Neural cell (in vitro differentiated cells): ENCODE measurements around the gene HEXIM1. TPM values are rescaled to one million over a fixed set of nuclear protein-coding genes. Genes with fewer than 3 reads are reported as not detected.

Source experiments
- H2AFZ ChIP-seq: fragments of 200-600, 300-800 bp; sonication (generic), shearing (Covaris generic); 2 replicates; pipeline ENCODE4 v1.6.0; 2014; ENCODE audit warnings: low read depth, mild to moderate bottlenecking, antibody characterized with exemption, low read length, moderate library complexity
- H3F3A ChIP-seq: fragments of 200-600 bp; shearing (Covaris generic); 2 replicates; pipeline ENCODE4 v1.6.1; 2016; ENCODE audit warnings: mild to moderate bottlenecking, moderate library complexity, mixed read lengths, antibody characterized with exemption, low read length; ENCODE audit not compliant: insufficient read depth, poor library complexity, severe bottlenecking
- H3K27ac ChIP-seq: fragments of 200-600, 300-800 bp; sonication (generic), shearing (Covaris generic); 2 replicates; pipeline ENCODE4 v1.5.1; 2014; ENCODE audit warnings: mild to moderate bottlenecking, low read length, moderate library complexity
- H3K27me3 ChIP-seq: fragments of 300-800, 200-600 bp; sonication (generic), shearing (Covaris generic); 2 replicates; pipeline ENCODE4 v1.6.0; 2014; ENCODE audit warnings: mild to moderate bottlenecking, low read depth, low read length, moderate library complexity; ENCODE audit not compliant: insufficient read depth
- H3K36me3 ChIP-seq: fragments of 300-800, 200-600 bp; sonication (generic), shearing (Covaris generic); 2 replicates; pipeline ENCODE4 v1.5.1; 2014; ENCODE audit warnings: mild to moderate bottlenecking, antibody characterized with exemption, low read length, moderate library complexity; ENCODE audit not compliant: insufficient read depth
- H3K4me2 ChIP-seq: fragments of 300-800, 200-600 bp; sonication (generic), shearing (Covaris generic); 2 replicates; pipeline ENCODE4 v1.6.0; 2014; ENCODE audit warnings: mild to moderate bottlenecking, low read length
- H3K4me3 ChIP-seq: fragments of 300-800, 200-600 bp; sonication (generic), shearing (Covaris generic); 2 replicates; pipeline ENCODE4 v1.5.1; 2014; ENCODE audit warnings: mild to moderate bottlenecking, low read length, moderate library complexity
- H3K79me2 ChIP-seq: fragments of 200-600 bp; shearing (Covaris generic); replicated peaks from 2 replicates; pipeline ENCODE4 v1.6.0; 2014; ENCODE audit warnings: mild to moderate bottlenecking, low read length, moderate library complexity; ENCODE audit not compliant: insufficient read depth
- H3K9ac ChIP-seq: fragments of 300-800, 200-600 bp; sonication (generic), shearing (Covaris generic); 2 replicates; pipeline ENCODE4 v1.6.1; 2016; ENCODE audit warnings: mild to moderate bottlenecking, low read length, mixed read lengths
- H3K9me2 ChIP-seq: fragments of 200-600 bp; shearing (Covaris generic); 2 replicates; pipeline ENCODE4 v1.6.1; 2016; ENCODE audit warnings: mild to moderate bottlenecking, low read length, mixed read lengths; ENCODE audit not compliant: insufficient read depth
- H3K9me3 ChIP-seq: fragments of 200-600, 300-800 bp; sonication (generic), shearing (Covaris generic); 2 replicates; pipeline ENCODE4 v1.6.1; 2016; ENCODE audit warnings: mild to moderate bottlenecking, mixed run types, low read length, moderate library complexity, mixed read lengths
- H4K20me1 ChIP-seq: fragments of 200-600 bp; shearing (Covaris generic); 2 replicates; pipeline ENCODE4 v1.6.1; 2016; ENCODE audit warnings: mild to moderate bottlenecking, mixed run types; ENCODE audit not compliant: insufficient read depth
- CTCF ChIP-seq: fragments of 450-650 bp; IDR thresholded peaks from 2 replicates; pipeline ENCODE4 v1.5.1; 2014; ENCODE audit warnings: antibody characterized with exemption, mild to moderate bottlenecking, moderate library complexity; ENCODE audit not compliant: poor library complexity, severe bottlenecking
- EP300 ChIP-seq: fragments of 450-650 bp; conservative IDR thresholded peaks from 2 replicates; pipeline ENCODE4 v1.6.1; 2014; ENCODE audit warnings: antibody characterized with exemption, mild to moderate bottlenecking, moderate library complexity; ENCODE audit not compliant: poor library complexity, severe bottlenecking
- EZH2 ChIP-seq: fragments of 200-600, 300-800 bp; shearing (Covaris generic), sonication (generic); IDR thresholded peaks from 2 replicates; pipeline ENCODE4 v1.6.1; 2014; ENCODE audit warnings: antibody characterized with exemption, low read length, borderline replicate concordance, mild to moderate bottlenecking; ENCODE audit not compliant: insufficient read depth, poor library complexity, severe bottlenecking
- MXI1 ChIP-seq: fragments of 450-650 bp; conservative IDR thresholded peaks from 2 replicates; pipeline ENCODE4 v1.6.1; 2014; ENCODE audit warnings: antibody characterized with exemption, mild to moderate bottlenecking; ENCODE audit not compliant: poor library complexity, severe bottlenecking
- POLR2AphosphoS5 ChIP-seq: IDR thresholded peaks from 2 replicates; pipeline ENCODE4 v1.6.1; 2012
- RAD21 ChIP-seq: fragments of 450-650 bp; conservative IDR thresholded peaks from 2 replicates; pipeline ENCODE4 v1.6.1; 2014; ENCODE audit warnings: antibody characterized with exemption, mild to moderate bottlenecking, moderate library complexity
- REST ChIP-seq: IDR thresholded peaks from 2 replicates; pipeline ENCODE4 v1.6.1; 2012; ENCODE audit warnings: borderline replicate concordance
- SMC3 ChIP-seq: fragments of 450-650 bp; conservative IDR thresholded peaks from 2 replicates; pipeline ENCODE4 v1.6.1; 2014; ENCODE audit warnings: antibody characterized with exemption, mild to moderate bottlenecking, moderate library complexity; ENCODE audit not compliant: poor library complexity
- TAF1 ChIP-seq: IDR thresholded peaks from 2 replicates; pipeline ENCODE4 v1.6.1; 2012; ENCODE audit warnings: low read depth
- polyA plus RNA-seq: library from polyadenylated mRNA; depleted of rRNA; stranded (reverse); fragments of >200 nt; gene quantifications from 2 replicates; pipeline ENCODE4 v1.2.3, GENCODE V29; 2014

Gene HEXIM1
- polyA plus RNA-seq, 1 donor from 2014 or later, result 9.0 TPM

GRCh38 chr17:45131616-45132319 lies 16.5 kb upstream of the HEXIM1 start:
- no peaks in the 10 kb centered on the region for H3K36me3 ChIP-seq
- H3K9me2 ChIP-seq, result no peaks in the 10 kb centered on the region
- H3K9ac ChIP-seq, result peak overlapping the region; percentile 97
- TF ChIP-seq SMC3 (peak; percentile 44), CTCF (peak; percentile 79), RAD21 (peak; percentile 26), EZH2 (no peak), MXI1 (peak; percentile 34)
- H4K20me1 ChIP-seq, result no peaks in the 10 kb centered on the region
- no peaks in the 10 kb centered on the region for H3F3A ChIP-seq
- no peaks in the 10 kb centered on the region for H3K9me3 ChIP-seq
- H3K4me2 ChIP-seq, result peak overlapping the region; percentile 62
- no peak overlapping the region for H2AFZ ChIP-seq
- no peak overlapping the region for H3K27ac ChIP-seq
- no peaks in the 10 kb centered on the region for H3K79me2 ChIP-seq
- H3K27me3 ChIP-seq, result no peaks in the 10 kb centered on the region
- peak overlapping the region; percentile 97 for H3K4me3 ChIP-seq

- peak within 1 kb of the TSS; percentile 93 for H2AFZ ChIP-seq
- H3K9ac ChIP-seq, result peak within 1 kb of the TSS; percentile 97
- peak within 1 kb of the TSS; percentile 67 for H3K4me2 ChIP-seq
- peak within 1 kb of the TSS; percentile 87 for H3K27ac ChIP-seq
- H4K20me1 ChIP-seq, result no peaks in the 10 kb centered on the region
- H3F3A ChIP-seq, result no peaks in the 10 kb centered on the region
- H3K79me2 ChIP-seq, result no peaks in the 10 kb centered on the region
- no peaks in the 10 kb centered on the region for H3K27me3 ChIP-seq
- no peaks in the 10 kb centered on the region for H3K36me3 ChIP-seq
- peak within 1 kb of the TSS; percentile 97 for H3K4me3 ChIP-seq
- TF ChIP-seq EP300 (no peak), REST (no peak), TAF1 (no peak), MXI1 (no peak), SMC3 (no peak), POLR2AphosphoS5 (no peak), RAD21 (no peak), CTCF (no peak), EZH2 (no peak)
- H3K9me2 ChIP-seq, result no peaks in the 10 kb centered on the region
- no peaks in the 10 kb centered on the region for H3K9me3 ChIP-seq
Measured at GRCh38 chr17:45132320-45132571, 16.0 kb upstream of the HEXIM1 start, which contains the start of gene PLCD3. TSS of gene PLCD3 (minus strand) at chr17:45132515. CDS start at chr17:45132410, 105 bp downstream.
